ENCODE measurements around the gene SYT14. TPM values are rescaled to one million over a fixed set of nuclear protein-coding genes. Genes with fewer than 3 reads are reported as not detected.
"Not testable (repeated sequence)": the region's sequence is repeated elsewhere in the genome, so short reads cannot be mapped to it uniquely, and the experiment has no call there.

SYT14 gene
- total RNA-seq, 4 donors from 2014 or later: 0.11 to 0.42 (median 0.15) TPM

DNA sequence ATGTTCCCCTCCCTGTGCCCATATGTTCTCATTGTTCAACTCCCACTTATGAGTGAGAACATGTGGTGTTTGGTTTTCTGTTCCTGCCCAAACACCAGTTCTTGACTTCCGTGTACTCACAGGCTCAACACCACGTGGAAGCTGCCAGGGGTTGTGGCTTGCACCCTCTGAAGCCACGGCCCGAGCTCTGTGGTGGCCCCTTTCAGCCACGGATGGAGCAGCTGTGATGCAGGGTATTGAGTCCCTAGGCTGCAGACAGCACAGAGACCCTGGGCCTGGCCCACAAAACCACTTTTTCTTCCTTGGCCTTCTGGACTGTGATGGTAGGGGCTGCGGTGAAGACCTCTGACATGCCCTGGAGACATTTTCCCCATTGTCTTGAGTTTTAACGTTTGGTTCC lies 111.6 kb downstream of the SYT14 start:
- no peak for TF ChIP-seq POLR2A (IDR thresholded peaks at IDR 0.05; ENCODE audit: low read depth)
- no peak for TF ChIP-seq POLR2AphosphoS5 (IDR thresholded peaks at IDR 0.05)
- TF ChIP-seq, protein P1, sequence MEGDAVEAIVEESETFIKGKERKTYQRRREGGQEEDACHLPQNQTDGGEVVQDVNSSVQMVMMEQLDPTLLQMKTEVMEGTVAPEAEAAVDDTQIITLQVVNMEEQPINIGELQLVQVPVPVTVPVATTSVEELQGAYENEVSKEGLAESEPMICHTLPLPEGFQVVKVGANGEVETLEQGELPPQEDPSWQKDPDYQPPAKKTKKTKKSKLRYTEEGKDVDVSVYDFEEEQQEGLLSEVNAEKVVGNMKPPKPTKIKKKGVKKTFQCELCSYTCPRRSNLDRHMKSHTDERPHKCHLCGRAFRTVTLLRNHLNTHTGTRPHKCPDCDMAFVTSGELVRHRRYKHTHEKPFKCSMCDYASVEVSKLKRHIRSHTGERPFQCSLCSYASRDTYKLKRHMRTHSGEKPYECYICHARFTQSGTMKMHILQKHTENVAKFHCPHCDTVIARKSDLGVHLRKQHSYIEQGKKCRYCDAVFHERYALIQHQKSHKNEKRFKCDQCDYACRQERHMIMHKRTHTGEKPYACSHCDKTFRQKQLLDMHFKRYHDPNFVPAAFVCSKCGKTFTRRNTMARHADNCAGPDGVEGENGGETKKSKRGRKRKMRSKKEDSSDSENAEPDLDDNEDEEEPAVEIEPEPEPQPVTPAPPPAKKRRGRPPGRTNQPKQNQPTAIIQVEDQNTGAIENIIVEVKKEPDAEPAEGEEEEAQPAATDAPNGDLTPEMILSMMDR (IDR thresholded peaks at IDR 0.05): no peak
- no peak for TF ChIP-seq EP300 (IDR thresholded peaks at IDR 0.05)
- Histone ChIP-seq H3K4me1 (no peaks in the 10 kb centered on the region), H3K27ac (replicated peaks in 1 of 4) (no peak overlapping the region), H3K9me3 (no peaks in the 10 kb centered on the region), H3K4me3 (no peak overlapping the region), H3K36me3 (no peaks in the 10 kb centered on the region), H3K27me3 (no peaks in the 10 kb centered on the region)
- intact Hi-C loops (cut with DNase I): no loop called here
- no peak for DNase-seq (ENCODE audit: extremely low spot score)
- 74% methylated on average over 3 of the region's 7 CpGs for WGBS

DNA sequence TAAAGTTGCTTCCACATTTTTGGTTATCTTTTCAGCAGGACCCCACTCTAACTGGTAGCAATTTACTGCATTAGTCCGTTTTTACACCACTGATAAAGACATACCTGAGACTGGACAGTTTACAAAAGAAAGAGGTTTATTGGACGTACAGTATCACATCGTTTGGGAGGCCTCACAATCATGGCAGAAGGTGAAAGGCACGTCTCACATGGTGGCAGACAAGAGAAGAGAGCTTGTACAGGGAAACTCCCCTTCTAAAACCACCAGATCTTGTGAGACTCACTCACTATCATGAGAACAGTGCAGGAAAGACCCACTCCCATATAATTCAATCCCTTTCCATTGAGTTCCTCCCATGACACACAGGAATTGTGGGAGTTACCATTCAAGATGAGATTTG lies 112.5 kb downstream of the SYT14 start:
- WGBS: 76% methylated on average over 4 of the region's 4 CpGs
- H3K4me3 ChIP-seq; intact Hi-C loops (cut with DNase I); H3K4me1 ChIP-seq; DNase-seq (ENCODE audit: extremely low spot score); H3K27ac ChIP-seq (replicated peaks in 1 of 4); H3K27me3 ChIP-seq; H3K9me3 ChIP-seq; H3K36me3 ChIP-seq: not testable (repeated sequence)

DNA sequence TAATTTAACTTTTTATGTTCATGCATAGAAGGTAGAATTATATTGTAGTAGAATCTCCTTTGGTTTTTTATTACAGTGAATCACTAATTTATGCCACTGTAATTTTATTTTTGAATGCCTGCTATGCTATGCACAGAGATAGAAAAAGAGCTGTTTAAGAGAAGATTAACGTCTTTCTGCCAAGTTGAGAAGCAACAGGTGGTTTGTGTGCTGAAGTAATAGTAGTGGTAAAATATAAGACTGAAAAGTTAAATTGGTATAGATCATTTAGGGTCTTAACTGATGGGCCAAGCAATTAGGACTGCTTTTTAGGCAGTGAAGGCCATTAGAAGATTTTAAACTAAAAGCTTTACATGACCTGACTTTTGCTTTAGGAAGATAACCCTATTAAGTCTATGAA lies 115.1 kb downstream of the SYT14 start:
- intact Hi-C loops (cut with DNase I): no loop called here
- DNase-seq (ENCODE audit: extremely low spot score): no peak
- Histone ChIP-seq H3K4me3 (no peak overlapping the region), H3K9me3 (no peaks in the 10 kb centered on the region), H3K4me1 (no peaks in the 10 kb centered on the region), H3K27me3 (no peaks in the 10 kb centered on the region), H3K36me3 (no peaks in the 10 kb centered on the region), H3K27ac (replicated peaks in 1 of 4) (no peak overlapping the region)
- 71% methylated on average over 1 of the region's 1 CpG for WGBS
- TF ChIP-seq, protein P1 (IDR thresholded peaks at IDR 0.05): no peak
- TF ChIP-seq EP300 (IDR thresholded peaks at IDR 0.05): no peak

DNA sequence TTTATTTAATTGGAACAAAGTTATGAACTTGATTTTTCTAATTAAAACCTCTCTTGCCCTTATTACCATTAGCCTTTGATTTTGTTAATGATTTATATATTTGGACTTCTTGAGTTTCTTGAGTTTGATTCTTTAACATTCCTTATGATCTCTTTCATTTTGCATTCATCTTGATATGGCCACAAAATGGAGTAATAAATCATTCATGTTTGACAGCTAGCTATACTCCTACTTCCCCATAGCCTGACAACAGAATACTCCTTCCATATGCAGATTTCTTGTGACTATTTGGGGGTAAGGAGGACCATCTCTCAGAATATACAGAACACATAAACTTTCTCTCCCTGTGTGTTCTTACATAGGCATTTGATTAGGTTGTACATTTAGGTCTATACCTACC lies 119.6 kb downstream of the SYT14 start:
- Histone ChIP-seq H3K27me3 (no peaks in the 10 kb centered on the region), H3K27ac (replicated peaks in 1 of 4) (no peak overlapping the region), H3K9me3 (no peaks in the 10 kb centered on the region), H3K36me3 (no peaks in the 10 kb centered on the region), H3K4me1 (no peaks in the 10 kb centered on the region), H3K4me3 (no peak overlapping the region)
- no peak for DNase-seq (ENCODE audit: extremely low spot score)
- intact Hi-C loops (cut with DNase I): no loop called here
- TF ChIP-seq EP300 (IDR thresholded peaks at IDR 0.05) (no peak), POLR2A (IDR thresholded peaks at IDR 0.05; ENCODE audit: low read depth) (no peak), POLR2AphosphoS5 (IDR thresholded peaks at IDR 0.05) (no peak)
- TF ChIP-seq, protein P1 (IDR thresholded peaks at IDR 0.05): no peak

DNA sequence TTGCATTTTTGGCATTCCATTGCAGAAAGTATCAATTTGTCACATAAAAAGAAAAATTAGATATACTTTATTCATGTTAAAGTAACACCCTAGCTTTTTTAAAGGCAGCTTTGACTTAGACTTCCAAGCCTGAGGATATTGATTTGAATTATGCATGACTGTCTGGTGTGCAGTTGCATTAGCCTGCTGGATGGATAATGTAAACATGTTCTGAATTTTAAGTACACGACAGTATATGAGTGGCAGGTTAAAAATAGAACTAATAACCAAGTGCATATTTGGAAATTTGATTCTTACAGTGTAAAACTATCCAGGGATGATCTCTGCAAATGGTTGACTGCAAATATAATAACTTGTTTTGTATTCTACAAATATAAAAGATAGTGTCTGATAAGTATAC lies 124.0 kb downstream of the SYT14 start:
- Histone ChIP-seq H3K36me3 (no peaks in the 10 kb centered on the region), H3K27me3 (no peaks in the 10 kb centered on the region), H3K4me3 (no peak overlapping the region), H3K4me1 (no peaks in the 10 kb centered on the region), H3K27ac (replicated peaks in 1 of 4) (no peak overlapping the region), H3K9me3 (no peaks in the 10 kb centered on the region)
- intact Hi-C loops (cut with DNase I): no loop called here
- no peak for DNase-seq (ENCODE audit: extremely low spot score)
- 38% methylated on average over 1 of the region's 1 CpG for WGBS
- TF ChIP-seq POLR2AphosphoS5 (IDR thresholded peaks at IDR 0.05): no peak
- TF ChIP-seq POLR2A (IDR thresholded peaks at IDR 0.05; ENCODE audit: low read depth): no peak
- TF ChIP-seq, protein P1 (IDR thresholded peaks at IDR 0.05): no peak
- TF ChIP-seq EP300 (IDR thresholded peaks at IDR 0.05): no peak
